Type B pancreatic cell (in vitro differentiated cells): ENCODE results near the gene GJA4. TPM values are rescaled to one million over a fixed set of nuclear protein-coding genes. Genes with fewer than 3 reads are reported as not detected.

Source experiments
- DNase-seq: peaks from one replicate; pipeline ENCODE4 v3.0.0; 2021; ENCODE audit warnings: mixed read lengths; ENCODE audit not compliant: unreplicated experiment; ENCODE audit errors: extremely low spot score
- H3K27ac Mint-ChIP-seq: 2 replicates; pipeline ENCODE4 v1.8.0; 2021; ENCODE audit warnings: mild to moderate bottlenecking, mixed read lengths
- H3K27me3 Mint-ChIP-seq: 2 replicates; pipeline ENCODE4 v1.8.0; 2021; ENCODE audit warnings: mixed read lengths
- H3K36me3 Mint-ChIP-seq: 2 replicates; pipeline ENCODE4 v1.8.0; 2021; ENCODE audit warnings: mixed read lengths
- H3K4me1 Mint-ChIP-seq: one replicate; pipeline ENCODE4 v1.8.0; 2021; ENCODE audit warnings: mixed read lengths; ENCODE audit not compliant: unreplicated experiment
- H3K4me3 Mint-ChIP-seq: 2 replicates; pipeline ENCODE4 v1.8.0; 2021; ENCODE audit warnings: mild to moderate bottlenecking, mixed read lengths
- H3K9me3 Mint-ChIP-seq: 2 replicates; pipeline ENCODE4 v1.8.0; 2021; ENCODE audit warnings: mixed read lengths
- CTCF ChIP-seq: fragments of 200-600 bp; sonication (generic); conservative IDR thresholded peaks from 2 replicates; pipeline ENCODE4 v1.5.0; 2021; ENCODE audit warnings: antibody characterized with exemption, mild to moderate bottlenecking
- total RNA-seq: library from RNA; stranded (reverse); gene quantifications from 2 replicates; pipeline ENCODE4 v1.2.1, GENCODE V29; 2021; ENCODE audit warnings: low replicate concordance

The GJA4 gene
- total RNA-seq, 1 donor from 2014 or later: 0.87 TPM

- Mint-ChIP-seq H3K27me3 (peaks cover 14% of the 10 kb centered on the region), H3K4me1 (no peaks in the 10 kb centered on the region), H3K9me3 (peaks cover 6% of the 10 kb centered on the region), H3K4me3 (peak within 1 kb of the TSS; percentile 47), H3K27ac (peak within 1 kb of the TSS; percentile 86), H3K36me3 (no peaks in the 10 kb centered on the region)
- no peak for DNase-seq
- TF ChIP-seq CTCF: no peak
These were observed 37.7 kb upstream of the GJA4 start, which contains the start of gene GJB5 for GRCh38 chr1:34754964-34755637. Gene GJB5, plus strand, starts transcription at chr1:34755047. Its CDS starts 2,284 bp downstream, at chr1:34757331.

- Mint-ChIP-seq H3K36me3 (no peaks in the 10 kb centered on the region), H3K27ac (no peak overlapping the region), H3K9me3 (peaks cover 6% of the 10 kb centered on the region), H3K27me3 (peaks cover 11% of the 10 kb centered on the region), H3K4me3 (no peak overlapping the region), H3K4me1 (no peaks in the 10 kb centered on the region)
- no peak for DNase-seq
- no peak for TF ChIP-seq CTCF
These were observed 36.8 kb upstream of the GJA4 start for GRCh38 chr1:34755961-34756360.

GRCh38 chr1:34757386-34757785 lies 35.4 kb upstream of the GJA4 start:
- no peak for TF ChIP-seq CTCF
- H3K4me3 Mint-ChIP-seq: no peak overlapping the region
- peaks cover 6% of the 10 kb centered on the region for H3K9me3 Mint-ChIP-seq
- no peak for DNase-seq
- no peaks in the 10 kb centered on the region for H3K36me3 Mint-ChIP-seq
- no peak overlapping the region for H3K27ac Mint-ChIP-seq
- H3K27me3 Mint-ChIP-seq: peaks cover 9% of the 10 kb centered on the region
- H3K4me1 Mint-ChIP-seq: no peaks in the 10 kb centered on the region

GRCh38 chr1:34758751-34759150 lies 34.0 kb upstream of the GJA4 start:
- Mint-ChIP-seq H3K27me3 (peaks cover 21% of the 10 kb centered on the region), H3K27ac (no peak overlapping the region), H3K4me1 (no peaks in the 10 kb centered on the region), H3K9me3 (peaks cover 2% of the 10 kb centered on the region), H3K4me3 (no peak overlapping the region), H3K36me3 (no peaks in the 10 kb centered on the region)
- DNase-seq: no peak
- TF ChIP-seq CTCF: no peak

- no peaks in the 10 kb centered on the region for H3K4me1 Mint-ChIP-seq
- DNase-seq: no peak
- no peaks in the 10 kb centered on the region for H3K9me3 Mint-ChIP-seq
- H3K4me3 Mint-ChIP-seq: no peak within 1 kb of the TSS
- no peak for TF ChIP-seq CTCF
- H3K36me3 Mint-ChIP-seq: no peaks in the 10 kb centered on the region
- peak within 1 kb of the TSS; percentile 68 for H3K27ac Mint-ChIP-seq
- peaks cover 21% of the 10 kb centered on the region for H3K27me3 Mint-ChIP-seq
These were observed 33.1 kb upstream of the GJA4 start, which contains the start of gene GJB4 for GRCh38 chr1:34759503-34760357. Gene GJB4, plus strand, starts transcription at chr1:34759740. Its CDS starts 1,515 bp downstream, at chr1:34761255.
